Measurements from ENCODE around the gene TOMM70.
A peak's percentile ranks its signal among the peaks of the same experiment; 100 is the strongest.
"Not testable (repeated sequence)": the region's sequence is repeated elsewhere in the genome, so short reads cannot be mapped to it uniquely, and the experiment has no call there.

Gene TOMM70

GRCh38 chr3:100364421-100364820 is 36.5 kb downstream of the TOMM70 start:
- no peak for DNase-seq (ENCODE audit: low read depth, low spot score)

- DNase-seq (ENCODE audit: low read depth, low spot score) = no peak
Observed at GRCh38 chr3:100361897-100362296, 39.0 kb downstream of the TOMM70 start.

- DNase-seq (ENCODE audit: low read depth, low spot score) = no peak
Observed at GRCh38 chr3:100360757-100361496, 40.0 kb downstream of the TOMM70 start.

GRCh38 chr3:100359035-100359434 is 41.9 kb downstream of the TOMM70 start:
- DNase-seq (ENCODE audit: low read depth, low spot score) = no peak

GRCh38 chr3:100358413-100358812 is 42.5 kb downstream of the TOMM70 start:
- DNase-seq (ENCODE audit: low read depth, low spot score) = no peak

GRCh38 chr3:100354850-100355249 is 46.0 kb downstream of the TOMM70 start:
- DNase-seq (ENCODE audit: low read depth, low spot score) = peak; percentile 44

- no peak for DNase-seq (ENCODE audit: low read depth, low spot score)
Observed at GRCh38 chr3:100352296-100353231, 48.3 kb downstream of the TOMM70 start.

- DNase-seq (ENCODE audit: low read depth, low spot score) = not testable (repeated sequence)
Observed at GRCh38 chr3:100351770-100352169, 49.1 kb downstream of the TOMM70 start.

- no peak for DNase-seq (ENCODE audit: low read depth, low spot score)
Observed at GRCh38 chr3:100348727-100349126, 52.2 kb downstream of the TOMM70 start.

GRCh38 chr3:100340527-100340926 is 60.4 kb downstream of the TOMM70 start:
- DNase-seq (ENCODE audit: low read depth, low spot score) = no peak

- DNase-seq (ENCODE audit: low read depth, low spot score) = no peak
Observed at GRCh38 chr3:100339786-100340185, 61.1 kb downstream of the TOMM70 start.

GRCh38 chr3:100338911-100339310 is 62.0 kb downstream of the TOMM70 start:
- DNase-seq (ENCODE audit: low read depth, low spot score) = no peak

- DNase-seq (ENCODE audit: low read depth, low spot score) = not testable (repeated sequence)
Observed at GRCh38 chr3:100336229-100336628, 64.7 kb downstream of the TOMM70 start.

- DNase-seq (ENCODE audit: low read depth, low spot score) = peak; percentile 20
Observed at GRCh38 chr3:100335434-100335833, 65.5 kb downstream of the TOMM70 start.

GRCh38 chr3:100334488-100335351 is 66.2 kb downstream of the TOMM70 start, which contains the start of gene NIT2:
TSS of gene NIT2 (plus strand) at chr3:100334757. CDS start at chr3:100334792, 35 bp downstream.
- DNase-seq (ENCODE audit: low read depth, low spot score) = peak; percentile 92

- DNase-seq (ENCODE audit: low read depth, low spot score) = no peak
Observed at GRCh38 chr3:100333970-100334487, 66.9 kb downstream of the TOMM70 start.

- DNase-seq (ENCODE audit: low read depth, low spot score) = no peak
Observed at GRCh38 chr3:100333051-100333450, 67.8 kb downstream of the TOMM70 start.

- DNase-seq (ENCODE audit: low read depth, low spot score) = no peak
Observed at GRCh38 chr3:100331660-100332059, 69.2 kb downstream of the TOMM70 start.

- DNase-seq (ENCODE audit: low read depth, low spot score) = no peak
Observed at GRCh38 chr3:100330651-100331050, 70.2 kb downstream of the TOMM70 start.

- no peak for DNase-seq (ENCODE audit: low read depth, low spot score)
Observed at GRCh38 chr3:100329800-100330489, 70.9 kb downstream of the TOMM70 start.

- not testable (repeated sequence) for DNase-seq (ENCODE audit: low read depth, low spot score)
Observed at GRCh38 chr3:100327377-100327776, 73.5 kb downstream of the TOMM70 start.
